Astrocyte of the cerebellum (primary cell): ENCODE data around the gene TOMM40.

ENCODE experiments used
- DNase-seq: peaks from one replicate; pipeline ENCODE4 v3.0.0-alpha.2; 2011; ENCODE audit warnings: low read depth
- H3K4me3 ChIP-seq: 2 replicates; pipeline ENCODE4 v1.5.1; 2011; ENCODE audit warnings: mild to moderate bottlenecking, low read depth, low read length, moderate library complexity
- in situ Hi-C: cut with HindIII; loops from 2 replicates; pipeline ENCODE4 v1.10.0; 2017; ENCODE audit warnings: low sequenced_read_pairs
- TF ChIP-seq, protein P1 (sequence below): IDR thresholded peaks from 2 replicates; pipeline ENCODE4 v1.5.1; 2012; ENCODE audit warnings: low read length, low read depth, moderate library complexity, mild to moderate bottlenecking; ENCODE audit errors: missing control alignments

Gene TOMM40

DNA sequence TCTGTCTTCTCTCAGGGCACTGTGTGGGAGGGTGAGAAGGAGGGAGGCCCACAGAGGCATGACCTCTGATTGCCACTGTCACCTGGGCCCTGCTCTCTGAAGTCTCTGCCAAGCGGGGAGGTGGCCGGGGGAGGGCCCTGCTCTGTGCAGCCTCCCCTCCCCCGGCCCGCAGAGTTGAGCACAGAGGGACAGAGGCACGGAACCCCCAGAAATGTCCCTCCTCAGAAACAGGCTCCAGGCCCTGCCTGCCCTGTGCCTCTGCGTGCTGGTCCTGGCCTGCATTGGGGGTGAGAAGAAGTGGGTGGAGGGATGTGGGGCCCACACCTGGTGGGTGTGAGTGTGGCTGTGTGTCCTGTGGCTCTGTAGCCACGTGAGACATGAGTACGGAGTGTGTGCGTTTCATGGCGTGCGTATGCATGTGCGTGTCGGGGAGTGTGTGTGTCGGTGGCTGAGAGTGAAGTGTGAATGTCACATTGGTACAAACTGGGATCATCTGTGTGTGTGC is 51.1 kb downstream of the TOMM40 start, which contains the start of gene APOC4:
APOC4 (plus strand) TSS at position 171 of the 505 bp plus-strand sequence; CDS start at position 212, 41 bp downstream.
- no peak within 1 kb of the TSS for H3K4me3 ChIP-seq
- in situ Hi-C loops = no loop called here
- DNase-seq = no peak
- TF ChIP-seq, protein P1, sequence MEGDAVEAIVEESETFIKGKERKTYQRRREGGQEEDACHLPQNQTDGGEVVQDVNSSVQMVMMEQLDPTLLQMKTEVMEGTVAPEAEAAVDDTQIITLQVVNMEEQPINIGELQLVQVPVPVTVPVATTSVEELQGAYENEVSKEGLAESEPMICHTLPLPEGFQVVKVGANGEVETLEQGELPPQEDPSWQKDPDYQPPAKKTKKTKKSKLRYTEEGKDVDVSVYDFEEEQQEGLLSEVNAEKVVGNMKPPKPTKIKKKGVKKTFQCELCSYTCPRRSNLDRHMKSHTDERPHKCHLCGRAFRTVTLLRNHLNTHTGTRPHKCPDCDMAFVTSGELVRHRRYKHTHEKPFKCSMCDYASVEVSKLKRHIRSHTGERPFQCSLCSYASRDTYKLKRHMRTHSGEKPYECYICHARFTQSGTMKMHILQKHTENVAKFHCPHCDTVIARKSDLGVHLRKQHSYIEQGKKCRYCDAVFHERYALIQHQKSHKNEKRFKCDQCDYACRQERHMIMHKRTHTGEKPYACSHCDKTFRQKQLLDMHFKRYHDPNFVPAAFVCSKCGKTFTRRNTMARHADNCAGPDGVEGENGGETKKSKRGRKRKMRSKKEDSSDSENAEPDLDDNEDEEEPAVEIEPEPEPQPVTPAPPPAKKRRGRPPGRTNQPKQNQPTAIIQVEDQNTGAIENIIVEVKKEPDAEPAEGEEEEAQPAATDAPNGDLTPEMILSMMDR = no peak

DNA sequence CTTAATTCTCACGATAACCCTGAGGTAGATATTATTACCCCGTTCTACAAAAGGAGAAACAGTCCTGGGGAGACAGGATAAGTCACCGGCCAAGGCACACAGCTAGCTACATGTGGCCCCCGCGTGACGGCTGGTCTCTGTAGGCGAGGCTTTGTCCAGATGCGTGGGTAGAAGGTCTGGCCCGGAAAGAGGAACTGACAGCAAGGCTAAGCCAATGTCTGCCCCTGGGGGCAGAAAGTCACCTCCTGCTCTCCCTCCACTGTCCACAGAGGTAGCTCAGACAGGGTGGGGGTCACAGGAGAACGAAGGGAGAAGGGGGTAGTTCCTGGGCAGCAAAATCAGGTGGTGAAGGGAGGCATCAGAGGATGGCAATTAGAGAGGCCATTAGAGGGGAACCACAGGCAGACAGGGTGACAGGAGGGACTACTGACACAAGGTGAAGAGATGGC is 52.8 kb downstream of the TOMM40 start:
- no peak overlapping the region for H3K4me3 ChIP-seq
- in situ Hi-C loops = no loop called here
- no peak for DNase-seq
- TF ChIP-seq, protein P1 = no peak

DNA sequence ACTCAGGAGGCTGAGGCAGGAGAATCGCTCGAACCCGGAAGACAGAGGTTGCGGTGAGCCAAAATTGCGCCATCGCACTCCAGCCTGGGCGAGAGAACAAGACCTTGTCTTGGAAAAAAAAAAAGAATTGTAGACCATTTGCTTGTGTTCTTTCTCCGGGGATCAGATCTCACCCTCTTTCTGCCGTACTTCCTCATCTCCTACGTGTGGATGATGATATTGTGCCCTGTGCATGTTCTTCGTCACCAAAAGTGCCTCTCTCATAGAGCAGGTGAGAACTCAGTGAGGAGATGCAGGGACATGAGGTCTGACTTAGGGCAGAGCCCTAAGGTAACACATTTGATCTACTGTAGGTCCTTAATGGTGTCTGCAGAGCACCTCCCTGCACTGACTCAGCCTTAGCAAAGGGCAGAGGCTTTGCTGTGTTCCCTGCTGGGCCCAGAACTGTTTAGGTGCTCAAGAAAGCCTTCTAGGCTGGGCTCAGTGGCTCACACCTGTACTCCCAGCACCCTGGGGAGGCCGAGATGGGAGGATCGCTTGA is 56.1 kb downstream of the TOMM40 start:
- no peak for DNase-seq
- TF ChIP-seq, protein P1 = no peak
- H3K4me3 ChIP-seq = no peak overlapping the region
- in situ Hi-C loops = no loop called here

DNA sequence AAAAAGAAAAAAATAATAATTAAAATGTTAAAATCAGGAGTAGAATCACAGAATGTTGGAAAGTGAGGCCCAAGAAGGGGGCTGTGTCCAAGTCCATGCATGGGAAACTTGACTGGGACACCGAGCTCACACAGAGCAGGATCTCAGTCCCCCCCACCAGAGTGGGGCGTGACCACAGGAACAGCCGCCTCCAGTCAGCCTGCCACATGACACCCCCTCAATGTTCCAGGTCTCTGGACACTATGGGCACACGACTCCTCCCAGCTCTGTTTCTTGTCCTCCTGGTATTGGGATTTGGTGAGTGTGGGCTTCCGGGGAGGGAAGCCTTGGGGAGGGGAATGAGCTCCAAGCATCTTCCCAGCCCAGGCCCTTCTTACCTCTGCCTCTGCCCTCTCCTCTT is 57.2 kb downstream of the TOMM40 start:
- H3K4me3 ChIP-seq = no peak overlapping the region
- DNase-seq = no peak
- in situ Hi-C loops = no loop called here
- TF ChIP-seq, protein P1 = no peak

DNA sequence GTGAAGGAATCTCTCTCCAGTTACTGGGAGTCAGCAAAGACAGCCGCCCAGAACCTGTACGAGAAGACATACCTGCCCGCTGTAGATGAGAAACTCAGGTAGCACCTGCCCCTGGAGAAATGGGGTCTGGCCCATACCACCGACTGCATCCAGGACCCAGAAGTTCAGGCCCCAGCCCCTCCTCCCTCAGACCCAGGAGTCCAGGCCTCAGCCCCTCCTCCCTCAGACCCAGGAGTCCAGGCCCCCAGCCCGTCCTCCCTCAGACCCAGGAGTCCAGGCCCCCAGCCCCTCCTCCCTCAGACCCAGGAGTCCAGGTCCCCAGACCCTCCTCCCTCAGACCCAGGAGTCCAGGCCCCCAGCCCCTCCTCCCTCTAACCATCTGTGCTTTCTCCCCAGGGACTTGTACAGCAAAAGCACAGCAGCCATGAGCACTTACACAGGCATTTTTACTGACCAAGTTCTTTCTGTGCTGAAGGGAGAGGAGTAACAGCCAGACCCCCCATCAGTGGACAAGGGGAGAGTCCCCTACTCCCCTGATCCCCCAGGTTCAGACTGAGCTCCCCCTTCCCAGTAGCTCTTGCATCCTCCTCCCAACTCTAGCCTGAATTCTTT is 57.8 kb downstream of the TOMM40 start:
- H3K4me3 ChIP-seq = no peak overlapping the region
- TF ChIP-seq, protein P1 = no peak
- no peak for DNase-seq
- in situ Hi-C loops = no loop called here

DNA sequence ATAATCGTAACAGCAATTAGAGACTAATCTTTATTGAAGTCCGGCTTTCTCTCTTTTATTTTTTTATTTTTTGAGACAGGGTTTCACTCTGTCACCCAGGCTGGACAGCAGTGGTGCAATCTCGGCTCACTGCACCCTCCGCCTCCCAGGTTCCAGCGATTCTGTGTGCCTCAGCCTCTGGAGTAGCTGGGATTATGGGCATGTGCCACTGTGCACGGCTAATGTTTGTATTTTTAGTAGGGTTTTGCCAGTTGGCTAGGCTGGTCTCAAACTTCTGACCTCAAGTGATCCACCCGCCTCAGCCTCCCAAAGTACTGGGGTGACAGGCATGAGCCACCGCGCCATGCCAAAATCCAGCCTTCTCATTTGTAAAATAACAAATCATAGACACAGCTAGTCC is 58.5 kb downstream of the TOMM40 start:
- no peak for DNase-seq
- in situ Hi-C loops = no loop called here

More for the DNA sequence above, 58.5 kb downstream of the TOMM40 start:
- TF ChIP-seq, protein P1 = no peak
- no peak overlapping the region for H3K4me3 ChIP-seq
